WTC11 (cell line): ENCODE measurements around the gene PDE8B.

Experiments
- ATF1 ChIP-seq: sonication (generic); formaldehyde crosslinking; IDR thresholded peaks from 2 replicates; pipeline ENCODE4 v1.8.1; 2023; ENCODE audit warnings: mild to moderate bottlenecking, moderate library complexity, missing genetic modification reagents
- ETV6 ChIP-seq: sonication (generic); formaldehyde crosslinking; IDR thresholded peaks from 2 replicates; pipeline ENCODE4 v1.8.1; 2022; ENCODE audit warnings: mild to moderate bottlenecking, missing genetic modification reagents
- FOXJ3 ChIP-seq: sonication (generic); formaldehyde crosslinking; IDR thresholded peaks from 2 replicates; pipeline ENCODE4 v1.9.0; 2021; ENCODE audit warnings: missing genetic modification reagents, mild to moderate bottlenecking, borderline replicate concordance
- FOXK1 ChIP-seq: sonication (generic); formaldehyde crosslinking; IDR thresholded peaks from 2 replicates; pipeline ENCODE4 v1.8.0; 2022; ENCODE audit warnings: mild to moderate bottlenecking, moderate library complexity, missing genetic modification reagents
- SMAD3 ChIP-seq: sonication (generic); formaldehyde crosslinking; IDR thresholded peaks from 2 replicates; pipeline ENCODE4 v1.8.0; 2022; ENCODE audit warnings: missing genetic modification reagents, mild to moderate bottlenecking, borderline replicate concordance
- ZNF263 ChIP-seq: sonication (generic); formaldehyde crosslinking; IDR thresholded peaks from 2 replicates; pipeline ENCODE4 v1.8.1; 2022; ENCODE audit warnings: low read depth, mild to moderate bottlenecking, moderate library complexity, missing genetic modification reagents
- TF ChIP-seq, protein P1 (sequence below): sonication (generic); formaldehyde crosslinking; IDR thresholded peaks from 2 replicates; pipeline ENCODE4 v1.8.0; 2022; ENCODE audit warnings: missing genetic modification reagents
- TF ChIP-seq, protein P2 (sequence below): fragments of 200-600 bp; IDR thresholded peaks from 2 replicates; pipeline ENCODE4 v1.8.0; 2022; ENCODE audit warnings: antibody characterized with exemption
- TF ChIP-seq, protein P3 (sequence below): fragments of 250-450 bp; sonication (Bioruptor Pico); IDR thresholded peaks from 2 replicates; pipeline ENCODE4 v1.8.0; 2021; ENCODE audit warnings: mild to moderate bottlenecking
- TF ChIP-seq, protein P4 (sequence below): sonication (generic); formaldehyde crosslinking; IDR thresholded peaks from 2 replicates; pipeline ENCODE4 v1.8.0; 2022; ENCODE audit warnings: mild to moderate bottlenecking, missing genetic modification reagents
- TF ChIP-seq, protein P5 (sequence below): sonication (generic); formaldehyde crosslinking; IDR thresholded peaks from 2 replicates; pipeline ENCODE4 v1.8.1; 2023; ENCODE audit warnings: mild to moderate bottlenecking, moderate library complexity, missing genetic modification reagents
- TF ChIP-seq, protein P6 (sequence below): sonication (generic); formaldehyde crosslinking; IDR thresholded peaks from 2 replicates; pipeline ENCODE4 v1.8.1; 2023; ENCODE audit warnings: mild to moderate bottlenecking, missing genetic modification reagents, moderate library complexity
- TF ChIP-seq, protein P7 (sequence below): sonication (generic); formaldehyde crosslinking; IDR thresholded peaks from 2 replicates; pipeline ENCODE4 v1.8.0; 2022; ENCODE audit warnings: mild to moderate bottlenecking, missing genetic modification reagents

DNA sequence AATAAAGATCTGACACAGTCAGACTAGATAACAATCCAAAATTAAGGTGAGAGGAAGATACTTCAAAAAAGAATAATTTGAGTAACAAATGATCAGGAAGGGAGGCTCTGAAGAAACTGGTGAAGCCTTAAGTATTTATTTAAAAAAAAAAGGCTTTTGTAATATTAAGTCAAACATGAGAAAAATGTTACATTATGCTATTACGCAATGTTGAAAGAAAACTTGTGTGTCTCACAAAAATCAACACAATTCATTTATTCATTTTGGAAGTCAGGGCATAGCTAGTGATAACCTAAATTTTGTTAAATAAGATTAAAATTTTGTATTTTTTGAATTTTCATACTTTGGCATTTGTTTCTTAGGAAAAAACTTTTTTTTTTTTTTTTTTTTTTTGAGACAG is 253.4 kb downstream of the PDE8B start:
- TF ChIP-seq ZNF263 (CRISPR knock-in tag): no peak
- TF ChIP-seq, protein P1, sequence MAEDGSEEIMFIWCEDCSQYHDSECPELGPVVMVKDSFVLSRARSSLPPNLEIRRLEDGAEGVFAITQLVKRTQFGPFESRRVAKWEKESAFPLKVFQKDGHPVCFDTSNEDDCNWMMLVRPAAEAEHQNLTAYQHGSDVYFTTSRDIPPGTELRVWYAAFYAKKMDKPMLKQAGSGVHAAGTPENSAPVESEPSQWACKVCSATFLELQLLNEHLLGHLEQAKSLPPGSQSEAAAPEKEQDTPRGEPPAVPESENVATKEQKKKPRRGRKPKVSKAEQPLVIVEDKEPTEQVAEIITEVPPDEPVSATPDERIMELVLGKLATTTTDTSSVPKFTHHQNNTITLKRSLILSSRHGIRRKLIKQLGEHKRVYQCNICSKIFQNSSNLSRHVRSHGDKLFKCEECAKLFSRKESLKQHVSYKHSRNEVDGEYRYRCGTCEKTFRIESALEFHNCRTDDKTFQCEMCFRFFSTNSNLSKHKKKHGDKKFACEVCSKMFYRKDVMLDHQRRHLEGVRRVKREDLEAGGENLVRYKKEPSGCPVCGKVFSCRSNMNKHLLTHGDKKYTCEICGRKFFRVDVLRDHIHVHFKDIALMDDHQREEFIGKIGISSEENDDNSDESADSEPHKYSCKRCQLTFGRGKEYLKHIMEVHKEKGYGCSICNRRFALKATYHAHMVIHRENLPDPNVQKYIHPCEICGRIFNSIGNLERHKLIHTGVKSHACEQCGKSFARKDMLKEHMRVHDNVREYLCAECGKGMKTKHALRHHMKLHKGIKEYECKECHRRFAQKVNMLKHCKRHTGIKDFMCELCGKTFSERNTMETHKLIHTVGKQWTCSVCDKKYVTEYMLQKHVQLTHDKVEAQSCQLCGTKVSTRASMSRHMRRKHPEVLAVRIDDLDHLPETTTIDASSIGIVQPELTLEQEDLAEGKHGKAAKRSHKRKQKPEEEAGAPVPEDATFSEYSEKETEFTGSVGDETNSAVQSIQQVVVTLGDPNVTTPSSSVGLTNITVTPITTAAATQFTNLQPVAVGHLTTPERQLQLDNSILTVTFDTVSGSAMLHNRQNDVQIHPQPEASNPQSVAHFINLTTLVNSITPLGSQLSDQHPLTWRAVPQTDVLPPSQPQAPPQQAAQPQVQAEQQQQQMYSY (CRISPR knock-in tag): no peak
- TF ChIP-seq, protein P2, sequence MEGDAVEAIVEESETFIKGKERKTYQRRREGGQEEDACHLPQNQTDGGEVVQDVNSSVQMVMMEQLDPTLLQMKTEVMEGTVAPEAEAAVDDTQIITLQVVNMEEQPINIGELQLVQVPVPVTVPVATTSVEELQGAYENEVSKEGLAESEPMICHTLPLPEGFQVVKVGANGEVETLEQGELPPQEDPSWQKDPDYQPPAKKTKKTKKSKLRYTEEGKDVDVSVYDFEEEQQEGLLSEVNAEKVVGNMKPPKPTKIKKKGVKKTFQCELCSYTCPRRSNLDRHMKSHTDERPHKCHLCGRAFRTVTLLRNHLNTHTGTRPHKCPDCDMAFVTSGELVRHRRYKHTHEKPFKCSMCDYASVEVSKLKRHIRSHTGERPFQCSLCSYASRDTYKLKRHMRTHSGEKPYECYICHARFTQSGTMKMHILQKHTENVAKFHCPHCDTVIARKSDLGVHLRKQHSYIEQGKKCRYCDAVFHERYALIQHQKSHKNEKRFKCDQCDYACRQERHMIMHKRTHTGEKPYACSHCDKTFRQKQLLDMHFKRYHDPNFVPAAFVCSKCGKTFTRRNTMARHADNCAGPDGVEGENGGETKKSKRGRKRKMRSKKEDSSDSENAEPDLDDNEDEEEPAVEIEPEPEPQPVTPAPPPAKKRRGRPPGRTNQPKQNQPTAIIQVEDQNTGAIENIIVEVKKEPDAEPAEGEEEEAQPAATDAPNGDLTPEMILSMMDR: no peak
- TF ChIP-seq, protein P3, sequence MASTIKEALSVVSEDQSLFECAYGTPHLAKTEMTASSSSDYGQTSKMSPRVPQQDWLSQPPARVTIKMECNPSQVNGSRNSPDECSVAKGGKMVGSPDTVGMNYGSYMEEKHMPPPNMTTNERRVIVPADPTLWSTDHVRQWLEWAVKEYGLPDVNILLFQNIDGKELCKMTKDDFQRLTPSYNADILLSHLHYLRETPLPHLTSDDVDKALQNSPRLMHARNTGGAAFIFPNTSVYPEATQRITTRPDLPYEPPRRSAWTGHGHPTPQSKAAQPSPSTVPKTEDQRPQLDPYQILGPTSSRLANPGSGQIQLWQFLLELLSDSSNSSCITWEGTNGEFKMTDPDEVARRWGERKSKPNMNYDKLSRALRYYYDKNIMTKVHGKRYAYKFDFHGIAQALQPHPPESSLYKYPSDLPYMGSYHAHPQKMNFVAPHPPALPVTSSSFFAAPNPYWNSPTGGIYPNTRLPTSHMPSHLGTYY (CRISPR knock-in tag): no peak
- TF ChIP-seq SMAD3 (CRISPR knock-in tag): no peak
- TF ChIP-seq FOXK1 (CRISPR knock-in tag): no peak
- TF ChIP-seq, protein P4, sequence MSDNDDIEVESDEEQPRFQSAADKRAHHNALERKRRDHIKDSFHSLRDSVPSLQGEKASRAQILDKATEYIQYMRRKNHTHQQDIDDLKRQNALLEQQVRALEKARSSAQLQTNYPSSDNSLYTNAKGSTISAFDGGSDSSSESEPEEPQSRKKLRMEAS (CRISPR knock-in tag): no peak
- no peak for TF ChIP-seq FOXJ3 (CRISPR knock-in tag)
- no peak for TF ChIP-seq ETV6 (CRISPR knock-in tag)
- TF ChIP-seq ATF1 (CRISPR knock-in tag): no peak
- TF ChIP-seq, protein P5, sequence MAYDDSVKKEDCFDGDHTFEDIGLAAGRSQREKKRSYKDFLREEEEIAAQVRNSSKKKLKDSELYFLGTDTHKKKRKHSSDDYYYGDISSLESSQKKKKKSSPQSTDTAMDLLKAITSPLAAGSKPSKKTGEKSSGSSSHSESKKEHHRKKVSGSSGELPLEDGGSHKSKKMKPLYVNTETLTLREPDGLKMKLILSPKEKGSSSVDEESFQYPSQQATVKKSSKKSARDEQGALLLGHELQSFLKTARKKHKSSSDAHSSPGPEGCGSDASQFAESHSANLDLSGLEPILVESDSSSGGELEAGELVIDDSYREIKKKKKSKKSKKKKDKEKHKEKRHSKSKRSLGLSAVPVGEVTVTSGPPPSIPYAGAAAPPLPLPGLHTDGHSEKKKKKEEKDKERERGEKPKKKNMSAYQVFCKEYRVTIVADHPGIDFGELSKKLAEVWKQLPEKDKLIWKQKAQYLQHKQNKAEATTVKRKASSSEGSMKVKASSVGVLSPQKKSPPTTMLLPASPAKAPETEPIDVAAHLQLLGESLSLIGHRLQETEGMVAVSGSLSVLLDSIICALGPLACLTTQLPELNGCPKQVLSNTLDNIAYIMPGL: no peak
- TF ChIP-seq, protein P6, sequence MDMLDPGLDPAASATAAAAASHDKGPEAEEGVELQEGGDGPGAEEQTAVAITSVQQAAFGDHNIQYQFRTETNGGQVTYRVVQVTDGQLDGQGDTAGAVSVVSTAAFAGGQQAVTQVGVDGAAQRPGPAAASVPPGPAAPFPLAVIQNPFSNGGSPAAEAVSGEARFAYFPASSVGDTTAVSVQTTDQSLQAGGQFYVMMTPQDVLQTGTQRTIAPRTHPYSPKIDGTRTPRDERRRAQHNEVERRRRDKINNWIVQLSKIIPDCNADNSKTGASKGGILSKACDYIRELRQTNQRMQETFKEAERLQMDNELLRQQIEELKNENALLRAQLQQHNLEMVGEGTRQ (CRISPR knock-in tag): no peak
- TF ChIP-seq, protein P7, sequence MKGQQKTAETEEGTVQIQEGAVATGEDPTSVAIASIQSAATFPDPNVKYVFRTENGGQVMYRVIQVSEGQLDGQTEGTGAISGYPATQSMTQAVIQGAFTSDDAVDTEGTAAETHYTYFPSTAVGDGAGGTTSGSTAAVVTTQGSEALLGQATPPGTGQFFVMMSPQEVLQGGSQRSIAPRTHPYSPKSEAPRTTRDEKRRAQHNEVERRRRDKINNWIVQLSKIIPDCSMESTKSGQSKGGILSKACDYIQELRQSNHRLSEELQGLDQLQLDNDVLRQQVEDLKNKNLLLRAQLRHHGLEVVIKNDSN (CRISPR knock-in tag): no peak
